ENCODE results near the gene HSD11B2. TPM values are rescaled to one million over a fixed set of nuclear protein-coding genes. Genes with fewer than 3 reads are reported as not detected.

Gene HSD11B2
- total RNA-seq, 1 experiment from 2014 or later, result 33.5 TPM

DNA sequence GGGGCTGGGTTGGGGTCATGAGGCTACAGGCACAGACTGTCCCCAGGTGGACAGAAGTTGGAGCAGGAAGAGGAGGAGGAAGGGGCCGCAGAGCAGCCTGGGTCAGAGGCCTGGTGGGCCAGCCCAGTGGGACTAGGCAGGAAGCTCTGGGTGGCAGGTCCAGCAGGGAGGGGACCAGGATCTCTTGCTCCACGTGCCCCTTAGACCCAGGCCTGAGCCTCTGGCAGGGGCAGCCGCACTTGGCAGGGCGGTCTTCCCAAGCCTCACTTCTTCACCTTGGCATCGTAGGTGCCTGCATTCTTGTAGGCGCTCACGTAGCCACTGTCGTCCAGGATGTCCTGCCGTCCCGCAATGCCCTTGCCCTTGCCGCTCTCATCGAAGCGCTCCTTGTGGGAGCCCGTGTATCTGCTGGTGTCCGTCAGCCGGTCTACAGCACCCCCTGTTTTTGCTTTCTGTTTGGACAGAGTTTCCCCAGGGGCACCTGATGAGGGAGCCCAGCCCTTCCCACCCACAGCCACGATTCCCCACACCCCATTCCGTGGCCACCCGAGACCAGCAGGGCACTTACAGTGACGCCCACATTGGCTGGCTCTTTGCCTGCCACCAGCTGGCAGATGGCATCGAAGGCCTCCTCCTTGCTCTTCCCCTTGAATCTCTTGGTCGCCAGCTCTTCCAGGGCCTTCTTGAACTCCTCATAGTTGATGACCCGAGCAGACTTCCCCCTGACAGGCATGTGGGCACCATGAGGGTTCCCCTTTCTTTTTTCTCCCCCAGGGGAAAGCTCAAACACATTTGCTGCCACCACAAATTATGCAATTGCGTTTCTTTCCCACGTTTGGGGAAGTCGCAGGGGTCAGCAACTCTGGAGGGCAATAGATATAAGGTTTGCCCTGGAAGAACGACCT is 40.8 kb upstream of the HSD11B2 start:
- Histone ChIP-seq H3T11ph (ENCODE audit: low read length) (no peak overlapping the region), H3K4ac (ENCODE audit: low read depth, low read length) (no peak overlapping the region), H3K27me3 (ENCODE audit: insufficient read depth, low read length) (peaks cover 20% of the 10 kb centered on the region; the same call in 1 of the 2 replicates), H3K23ac (ENCODE audit: insufficient read length, low read depth, low read length) (no peak overlapping the region), H3K79me2 (ENCODE audit: insufficient read depth, low read length) (no peaks in the 10 kb centered on the region), H4K8ac (replicated peaks; ENCODE audit: insufficient read length, low read depth, low read length) (no peak overlapping the region), H3K9ac (ENCODE audit: extremely low read depth, insufficient read length, low read length) (no peak overlapping the region), H2AK5ac (ENCODE audit: insufficient read length, low read length) (no peak overlapping the region), H3K56ac (ENCODE audit: insufficient read length, low read depth, low read length) (no peak overlapping the region), H2BK12ac (ENCODE audit: insufficient read length, low read depth, low read length) (no peak overlapping the region), H4K20me1 (ENCODE audit: control insufficient read depth, insufficient read depth, insufficient read length) (no peaks in the 10 kb centered on the region), H4K91ac (ENCODE audit: insufficient read length, low read depth, low read length) (no peak overlapping the region), H2BK15ac (ENCODE audit: low read depth, low read length) (no peak overlapping the region), H4K5ac (ENCODE audit: insufficient read length, low read depth, low read length) (no peak overlapping the region), H3K4me2 (ENCODE audit: insufficient read depth, insufficient read length, low read length) (no peak overlapping the region), H2BK20ac (ENCODE audit: low read depth, low read length, poor library complexity, severe bottlenecking) (no peak overlapping the region), H3K27ac (ENCODE audit: insufficient read length, low read depth, low read length) (no peak overlapping the region), H3K9me3 (ENCODE audit: control insufficient read depth, low read depth, low read length) (no peaks in the 10 kb centered on the region), H3K23me2 (ENCODE audit: insufficient read length, low read depth, low read length, poor library complexity, severe bottlenecking) (peaks cover 3% of the 10 kb centered on the region), H2BK5ac (ENCODE audit: insufficient read length, low read length) (no peak overlapping the region), H2BK120ac (ENCODE audit: low read depth, low read length, poor library complexity, severe bottlenecking) (no peak overlapping the region), H3K18ac (ENCODE audit: insufficient read length, low read depth, low read length) (no peak overlapping the region), H2AFZ (ENCODE audit: low read length) (no peak overlapping the region), H3K4me1 (ENCODE audit: insufficient read depth, low read length) (peaks cover 4% of the 10 kb centered on the region; the same call in 1 of the 2 replicates), H3K14ac (ENCODE audit: insufficient read depth, low read length) (no peak overlapping the region), H3K79me1 (ENCODE audit: insufficient read depth, low read depth, low read length, poor library complexity, severe bottlenecking) (no peaks in the 10 kb centered on the region)
- WGBS (ENCODE audit: extremely low coverage, insufficient read length, low lambda C conversion rate), result no CpG with 5 or more reads among the region's 27 CpGs
- Mint-ChIP-seq H3K36me3 (ENCODE audit: insufficient read depth in 1 of 3, low read depth in 3 of 3) (no peaks in the 10 kb centered on the region), H3K4me3 (no peak overlapping the region), H3K4me1 (peaks cover 23 to 38% of the 10 kb centered on the region in 2 experiments), H3K27me3 (ENCODE audit: low read depth) (peaks cover 77% of the 10 kb centered on the region), H3K9me3 (no peaks in the 10 kb centered on the region), H3K27ac (no peak overlapping the region)
- no peak for DNase-seq
- no peak for TF ChIP-seq CTCF (conservative IDR thresholded peaks at IDR 0.05)

All from H9 (cell line).